Keratinocyte (primary cell): ENCODE data around the gene MYCBP2.

Experiments used
- CTCF ChIP-seq, 3 experiments: IDR thresholded peaks in 1 of 3; conservative IDR thresholded peaks in 1 of 3; optimal IDR thresholded peaks in 1 of 3; 2 replicates in 2 of 3; 3 replicates in 1 of 3; pipeline versions ENCODE3 to v1.5.1; 2011; ENCODE audit warnings: low read length in 3 of 3, mild to moderate bottlenecking in 3 of 3, moderate library complexity in 2 of 3, control low read depth in 1 of 3, inconsistent platforms in 1 of 3; ENCODE audit not compliant: insufficient read depth in 2 of 3; ENCODE audit errors: extremely low read depth in 1 of 3
- EZH2 ChIP-seq: IDR thresholded peaks from one replicate; pipeline ENCODE4 v1.6.1; 2012; ENCODE audit warnings: inconsistent platforms, mild to moderate bottlenecking, low read length, moderate library complexity

DNA sequence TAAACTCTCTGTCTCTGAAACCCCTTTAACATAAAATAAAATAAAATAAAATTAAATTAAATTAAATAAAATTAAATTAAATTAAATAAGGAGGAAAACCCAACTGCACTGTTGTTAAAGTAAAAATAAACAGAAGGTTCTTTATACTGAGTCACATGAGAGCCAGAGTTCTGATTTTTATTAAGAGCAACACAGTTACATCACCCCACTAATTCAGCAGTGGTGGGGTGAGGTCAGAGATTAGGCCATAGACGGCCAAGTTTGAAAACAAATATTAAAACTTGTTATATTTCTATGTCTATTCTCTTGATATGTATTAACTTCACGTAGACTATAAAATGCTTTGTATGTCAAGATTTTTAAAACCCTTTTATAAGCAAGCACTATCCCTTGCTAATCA is 59.5 kb downstream of the MYCBP2 start:
- TF ChIP-seq CTCF (optimal IDR thresholded peaks at IDR 0.05 in 1 of 3, IDR thresholded peaks at IDR 0.05 in 1 of 3, conservative IDR thresholded peaks at IDR 0.05 in 1 of 3; ENCODE audit: extremely low read depth in 1 of 3, insufficient read depth in 2 of 3, low read length in 3 of 3) (no peak), EZH2 (no peak)
